GM10248 (cell line): Measurements from ENCODE around the gene C1QBP.

Experiments used
- CTCF ChIA-PET: fragments of 300-600 bp; sonication (Branson Sonifier 250); formaldehyde crosslinking; extraction: SDS; loops from one replicate; lab custom pipeline; 2021; ENCODE audit warnings: antibody characterized with exemption; lab: Yijun Ruan, JAX
- POLR2A ChIA-PET: fragments of 350-650 bp; sonication (Branson Sonifier 250); formaldehyde crosslinking; extraction: SDS; loops from one replicate; lab custom pipeline; 2020; ENCODE audit warnings: antibody characterized with exemption; lab: Yijun Ruan, JAX
- DNase-seq: peaks from one replicate; pipeline ENCODE4 v3.0.0; 2012; ENCODE audit errors: extremely low spot score
- TF ChIP-seq, protein P1 (sequence below): IDR thresholded peaks from 2 replicates; pipeline ENCODE4 v1.5.1; 2012; ENCODE audit warnings: mild to moderate bottlenecking, low read depth; ENCODE audit errors: extremely low read depth, missing control alignments, control extremely low read depth

The C1QBP gene

GRCh38 chr17:5480962-5481361 lies 42.0 kb upstream of the C1QBP start:
- no peak for DNase-seq
- TF ChIP-seq, protein P1, sequence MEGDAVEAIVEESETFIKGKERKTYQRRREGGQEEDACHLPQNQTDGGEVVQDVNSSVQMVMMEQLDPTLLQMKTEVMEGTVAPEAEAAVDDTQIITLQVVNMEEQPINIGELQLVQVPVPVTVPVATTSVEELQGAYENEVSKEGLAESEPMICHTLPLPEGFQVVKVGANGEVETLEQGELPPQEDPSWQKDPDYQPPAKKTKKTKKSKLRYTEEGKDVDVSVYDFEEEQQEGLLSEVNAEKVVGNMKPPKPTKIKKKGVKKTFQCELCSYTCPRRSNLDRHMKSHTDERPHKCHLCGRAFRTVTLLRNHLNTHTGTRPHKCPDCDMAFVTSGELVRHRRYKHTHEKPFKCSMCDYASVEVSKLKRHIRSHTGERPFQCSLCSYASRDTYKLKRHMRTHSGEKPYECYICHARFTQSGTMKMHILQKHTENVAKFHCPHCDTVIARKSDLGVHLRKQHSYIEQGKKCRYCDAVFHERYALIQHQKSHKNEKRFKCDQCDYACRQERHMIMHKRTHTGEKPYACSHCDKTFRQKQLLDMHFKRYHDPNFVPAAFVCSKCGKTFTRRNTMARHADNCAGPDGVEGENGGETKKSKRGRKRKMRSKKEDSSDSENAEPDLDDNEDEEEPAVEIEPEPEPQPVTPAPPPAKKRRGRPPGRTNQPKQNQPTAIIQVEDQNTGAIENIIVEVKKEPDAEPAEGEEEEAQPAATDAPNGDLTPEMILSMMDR: no peak
- CTCF ChIA-PET: interaction anchor here (1.4 to 2.1 kb wide), 3 partner anchors 8 to 42 kb away, joined by 3 to 6 read pairs (median 3); partner anchors contain the start of gene C1QBP
- POLR2A ChIA-PET: no interaction called here

DNA sequence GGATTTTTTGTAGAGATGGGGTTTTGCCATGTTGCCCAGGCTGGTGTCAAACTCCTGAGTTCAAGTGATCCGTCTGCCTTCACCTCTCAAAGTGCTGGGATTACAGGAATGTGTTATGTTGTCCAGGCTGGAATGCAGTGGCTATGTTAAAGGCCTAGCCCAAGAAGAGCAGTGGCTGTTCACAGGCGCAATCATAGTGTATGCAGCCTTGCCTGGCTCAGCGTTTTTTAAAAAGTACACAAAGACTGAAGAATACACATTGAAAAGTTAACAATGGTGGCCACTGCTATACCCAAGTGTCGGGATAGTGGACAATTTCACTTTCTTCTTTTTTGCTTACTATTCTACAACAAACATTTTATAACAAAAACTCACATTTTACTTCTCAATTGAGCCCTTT lies 40.0 kb upstream of the C1QBP start:
- TF ChIP-seq, protein P1: no peak
- ChIA-PET CTCF (no interaction called here), POLR2A (no interaction called here)
- DNase-seq: no peak

GRCh38 chr17:5473906-5474305 lies 35.0 kb upstream of the C1QBP start:
- no peak for DNase-seq
- TF ChIP-seq, protein P1: no peak

DNA sequence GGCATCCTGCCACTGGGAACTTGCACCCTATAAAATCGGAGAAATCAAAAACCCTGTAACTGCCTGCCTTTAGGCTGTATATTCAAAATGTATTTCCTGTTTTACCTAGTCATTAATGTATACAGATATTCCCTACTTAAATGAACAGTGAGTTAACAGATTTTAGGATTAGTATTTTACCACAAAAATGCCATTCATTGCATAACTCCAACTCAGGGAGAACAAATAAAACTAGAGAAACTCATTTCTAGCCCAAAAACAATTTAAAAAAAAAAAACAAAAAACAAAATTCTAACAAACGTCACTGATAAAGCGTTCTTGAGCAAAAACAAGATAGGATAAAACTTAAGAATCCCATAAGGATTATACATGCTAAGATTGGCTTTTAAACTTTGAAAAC lies 33.6 kb upstream of the C1QBP start:
- CTCF ChIA-PET: no interaction called here
- TF ChIP-seq, protein P1: no peak
- no peak for DNase-seq
- POLR2A ChIA-PET: no interaction called here

More at GRCh38 chr17:5473906-5474305, 35.0 kb upstream of the C1QBP start:
- POLR2A ChIA-PET: no interaction called here
- CTCF ChIA-PET: interaction anchor here (1.0 kb wide), 1 partner anchor 20 kb away, joined by 3 read pairs; no protein-coding TSS in a partner anchor

GRCh38 chr17:5468075-5468473 lies 29.1 kb upstream of the C1QBP start:
- DNase-seq: peak; percentile 34
- TF ChIP-seq, protein P1: no peak
- ChIA-PET POLR2A (interaction anchor here (1.9 kb wide), 1 partner anchor 18 kb away, joined by 12 read pairs; the partner anchor contains the start of genes DERL2 and MIS12), CTCF (interaction anchor here (1.8 kb wide), 1 partner anchor 29 kb away, joined by 7 read pairs; the partner anchor contains the start of gene C1QBP)

DNA sequence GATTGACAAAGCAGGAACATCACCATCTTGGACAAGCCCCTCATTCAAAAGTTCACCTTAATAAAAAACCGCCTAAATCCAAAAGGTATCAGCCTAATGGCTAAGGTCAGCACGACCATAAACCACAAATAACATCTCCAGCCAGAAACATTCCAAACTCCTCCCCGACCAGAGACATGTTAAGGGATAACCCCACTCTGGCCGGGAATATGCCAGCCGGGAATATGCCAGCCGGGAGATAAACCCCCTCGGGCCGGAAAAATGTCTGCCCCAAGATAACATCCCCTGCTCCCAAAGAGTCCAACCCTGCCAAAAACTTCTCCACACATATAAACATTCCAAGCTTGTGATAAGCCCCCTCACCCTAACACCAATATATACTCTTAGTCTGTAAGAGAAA lies 28.5 kb upstream of the C1QBP start:
- ChIA-PET CTCF (interaction anchor here (1.6 to 1.8 kb wide), 2 partner anchors 28 kb away, joined by 7 to 13 read pairs; partner anchors contain the start of gene C1QBP), POLR2A (no interaction called here)
- no peak for DNase-seq
- TF ChIP-seq, protein P1: no peak
